GM23338 (cell line): ENCODE results near the gene PCLAF.

ENCODE experiments used
- CREB1 ChIP-seq: fragments of 250-450 bp; sonication (Bioruptor Pico); IDR thresholded peaks from 2 replicates; pipeline ENCODE4 v1.5.0; 2020; ENCODE audit warnings: low read depth, mild to moderate bottlenecking, moderate library complexity
- EZH2 ChIP-seq: fragments of 200-600 bp; sonication (generic); IDR thresholded peaks from one replicate; pipeline ENCODE4 v1.8.0; 2017; ENCODE audit warnings: antibody characterized with exemption, mild to moderate bottlenecking, low read depth; ENCODE audit not compliant: unreplicated experiment
- EZH2phosphoT487 ChIP-seq: fragments of 200-600 bp; sonication (generic); IDR thresholded peaks from one replicate; pipeline ENCODE4 v1.8.1; 2018; ENCODE audit warnings: antibody characterized with exemption; ENCODE audit not compliant: unreplicated experiment
- JUNB ChIP-seq: IDR thresholded peaks from one replicate; pipeline ENCODE4 v1.6.1; 2016; ENCODE audit warnings: antibody characterized with exemption; ENCODE audit not compliant: unreplicated experiment
- NANOG ChIP-seq: IDR thresholded peaks from 2 replicates; pipeline ENCODE4 v1.6.1; 2016; ENCODE audit warnings: antibody characterized with exemption, borderline replicate concordance
- POLR2AphosphoS5 ChIP-seq: IDR thresholded peaks from 2 replicates; pipeline ENCODE4 v1.6.1; 2016; ENCODE audit warnings: antibody characterized with exemption, low read depth
- TF ChIP-seq, protein P1 (sequence below): IDR thresholded peaks from 2 replicates; pipeline ENCODE4 v1.6.1; 2016; ENCODE audit warnings: antibody characterized with exemption
- TF ChIP-seq, protein P2 (sequence below), 2 experiments: fragments of 200-600 bp in 1 of 2; sonication (generic) in 1 of 2; conservative IDR thresholded peaks; 2 replicates each; pipeline versions ENCODE4 v1.5.1 to v1.6.1; 2016 to 2017; ENCODE audit warnings: antibody characterized with exemption in 2 of 2, low read depth in 2 of 2, mild to moderate bottlenecking in 2 of 2, moderate library complexity in 1 of 2
- TF ChIP-seq, protein P3 (sequence below): IDR thresholded peaks from one replicate; pipeline ENCODE4 v1.6.1; 2018; ENCODE audit warnings: antibody characterized with exemption; ENCODE audit not compliant: unreplicated experiment
- TF ChIP-seq, protein P4 (sequence below): fragments of 250-450 bp; sonication (Bioruptor Pico); IDR thresholded peaks from 2 replicates; pipeline ENCODE4 v1.5.0; 2020; ENCODE audit warnings: mild to moderate bottlenecking, moderate library complexity

DNA sequence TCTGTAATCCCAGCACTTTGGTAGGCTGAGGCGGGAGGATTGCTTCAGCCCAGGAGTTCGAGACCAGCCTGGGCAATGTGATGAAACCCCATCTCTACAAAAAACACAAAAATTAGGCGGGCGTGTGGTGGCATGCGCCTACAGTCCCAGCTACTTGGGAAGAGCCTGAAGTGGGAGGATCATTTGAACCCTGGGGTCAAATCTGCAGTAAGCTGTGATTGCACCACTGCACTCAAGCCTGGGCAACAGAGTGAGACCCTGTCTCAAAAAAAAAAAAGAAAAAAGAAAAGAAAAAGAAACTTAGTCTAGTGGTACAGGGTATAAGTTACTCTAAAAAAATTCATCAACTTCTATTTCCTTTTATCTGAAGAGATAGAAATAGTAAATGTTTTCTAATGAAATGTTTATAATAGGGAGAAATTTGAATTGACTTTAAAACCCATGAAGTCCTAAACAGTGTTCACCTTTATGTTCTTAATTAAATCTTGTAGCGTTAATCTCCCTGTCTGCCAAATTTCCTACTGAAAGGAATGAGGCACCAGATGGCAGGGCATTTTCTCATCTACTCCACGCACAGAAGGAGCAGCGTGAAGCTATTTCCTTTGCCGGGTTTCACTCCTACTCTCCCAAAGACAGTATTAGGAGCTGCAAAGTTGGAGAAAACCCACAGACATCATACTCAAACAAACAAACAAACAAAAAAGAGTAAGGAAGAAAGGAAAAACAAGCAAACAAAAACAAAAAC is 1.9 kb downstream of the PCLAF start:
- TF ChIP-seq POLR2AphosphoS5 (no peak), EZH2 (no peak), EZH2phosphoT487 (no peak), CREB1 (no peak), JUNB (no peak), NANOG (no peak)
- TF ChIP-seq, protein P1, sequence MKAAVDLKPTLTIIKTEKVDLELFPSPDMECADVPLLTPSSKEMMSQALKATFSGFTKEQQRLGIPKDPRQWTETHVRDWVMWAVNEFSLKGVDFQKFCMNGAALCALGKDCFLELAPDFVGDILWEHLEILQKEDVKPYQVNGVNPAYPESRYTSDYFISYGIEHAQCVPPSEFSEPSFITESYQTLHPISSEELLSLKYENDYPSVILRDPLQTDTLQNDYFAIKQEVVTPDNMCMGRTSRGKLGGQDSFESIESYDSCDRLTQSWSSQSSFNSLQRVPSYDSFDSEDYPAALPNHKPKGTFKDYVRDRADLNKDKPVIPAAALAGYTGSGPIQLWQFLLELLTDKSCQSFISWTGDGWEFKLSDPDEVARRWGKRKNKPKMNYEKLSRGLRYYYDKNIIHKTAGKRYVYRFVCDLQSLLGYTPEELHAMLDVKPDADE, result no peak
- TF ChIP-seq, protein P2, sequence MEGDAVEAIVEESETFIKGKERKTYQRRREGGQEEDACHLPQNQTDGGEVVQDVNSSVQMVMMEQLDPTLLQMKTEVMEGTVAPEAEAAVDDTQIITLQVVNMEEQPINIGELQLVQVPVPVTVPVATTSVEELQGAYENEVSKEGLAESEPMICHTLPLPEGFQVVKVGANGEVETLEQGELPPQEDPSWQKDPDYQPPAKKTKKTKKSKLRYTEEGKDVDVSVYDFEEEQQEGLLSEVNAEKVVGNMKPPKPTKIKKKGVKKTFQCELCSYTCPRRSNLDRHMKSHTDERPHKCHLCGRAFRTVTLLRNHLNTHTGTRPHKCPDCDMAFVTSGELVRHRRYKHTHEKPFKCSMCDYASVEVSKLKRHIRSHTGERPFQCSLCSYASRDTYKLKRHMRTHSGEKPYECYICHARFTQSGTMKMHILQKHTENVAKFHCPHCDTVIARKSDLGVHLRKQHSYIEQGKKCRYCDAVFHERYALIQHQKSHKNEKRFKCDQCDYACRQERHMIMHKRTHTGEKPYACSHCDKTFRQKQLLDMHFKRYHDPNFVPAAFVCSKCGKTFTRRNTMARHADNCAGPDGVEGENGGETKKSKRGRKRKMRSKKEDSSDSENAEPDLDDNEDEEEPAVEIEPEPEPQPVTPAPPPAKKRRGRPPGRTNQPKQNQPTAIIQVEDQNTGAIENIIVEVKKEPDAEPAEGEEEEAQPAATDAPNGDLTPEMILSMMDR (conservative IDR thresholded peaks at IDR 0.05; ENCODE audit: low read depth in 2 of 2), result no peak
- TF ChIP-seq, protein P3, sequence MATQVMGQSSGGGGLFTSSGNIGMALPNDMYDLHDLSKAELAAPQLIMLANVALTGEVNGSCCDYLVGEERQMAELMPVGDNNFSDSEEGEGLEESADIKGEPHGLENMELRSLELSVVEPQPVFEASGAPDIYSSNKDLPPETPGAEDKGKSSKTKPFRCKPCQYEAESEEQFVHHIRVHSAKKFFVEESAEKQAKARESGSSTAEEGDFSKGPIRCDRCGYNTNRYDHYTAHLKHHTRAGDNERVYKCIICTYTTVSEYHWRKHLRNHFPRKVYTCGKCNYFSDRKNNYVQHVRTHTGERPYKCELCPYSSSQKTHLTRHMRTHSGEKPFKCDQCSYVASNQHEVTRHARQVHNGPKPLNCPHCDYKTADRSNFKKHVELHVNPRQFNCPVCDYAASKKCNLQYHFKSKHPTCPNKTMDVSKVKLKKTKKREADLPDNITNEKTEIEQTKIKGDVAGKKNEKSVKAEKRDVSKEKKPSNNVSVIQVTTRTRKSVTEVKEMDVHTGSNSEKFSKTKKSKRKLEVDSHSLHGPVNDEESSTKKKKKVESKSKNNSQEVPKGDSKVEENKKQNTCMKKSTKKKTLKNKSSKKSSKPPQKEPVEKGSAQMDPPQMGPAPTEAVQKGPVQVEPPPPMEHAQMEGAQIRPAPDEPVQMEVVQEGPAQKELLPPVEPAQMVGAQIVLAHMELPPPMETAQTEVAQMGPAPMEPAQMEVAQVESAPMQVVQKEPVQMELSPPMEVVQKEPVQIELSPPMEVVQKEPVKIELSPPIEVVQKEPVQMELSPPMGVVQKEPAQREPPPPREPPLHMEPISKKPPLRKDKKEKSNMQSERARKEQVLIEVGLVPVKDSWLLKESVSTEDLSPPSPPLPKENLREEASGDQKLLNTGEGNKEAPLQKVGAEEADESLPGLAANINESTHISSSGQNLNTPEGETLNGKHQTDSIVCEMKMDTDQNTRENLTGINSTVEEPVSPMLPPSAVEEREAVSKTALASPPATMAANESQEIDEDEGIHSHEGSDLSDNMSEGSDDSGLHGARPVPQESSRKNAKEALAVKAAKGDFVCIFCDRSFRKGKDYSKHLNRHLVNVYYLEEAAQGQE, result no peak
- TF ChIP-seq, protein P4, sequence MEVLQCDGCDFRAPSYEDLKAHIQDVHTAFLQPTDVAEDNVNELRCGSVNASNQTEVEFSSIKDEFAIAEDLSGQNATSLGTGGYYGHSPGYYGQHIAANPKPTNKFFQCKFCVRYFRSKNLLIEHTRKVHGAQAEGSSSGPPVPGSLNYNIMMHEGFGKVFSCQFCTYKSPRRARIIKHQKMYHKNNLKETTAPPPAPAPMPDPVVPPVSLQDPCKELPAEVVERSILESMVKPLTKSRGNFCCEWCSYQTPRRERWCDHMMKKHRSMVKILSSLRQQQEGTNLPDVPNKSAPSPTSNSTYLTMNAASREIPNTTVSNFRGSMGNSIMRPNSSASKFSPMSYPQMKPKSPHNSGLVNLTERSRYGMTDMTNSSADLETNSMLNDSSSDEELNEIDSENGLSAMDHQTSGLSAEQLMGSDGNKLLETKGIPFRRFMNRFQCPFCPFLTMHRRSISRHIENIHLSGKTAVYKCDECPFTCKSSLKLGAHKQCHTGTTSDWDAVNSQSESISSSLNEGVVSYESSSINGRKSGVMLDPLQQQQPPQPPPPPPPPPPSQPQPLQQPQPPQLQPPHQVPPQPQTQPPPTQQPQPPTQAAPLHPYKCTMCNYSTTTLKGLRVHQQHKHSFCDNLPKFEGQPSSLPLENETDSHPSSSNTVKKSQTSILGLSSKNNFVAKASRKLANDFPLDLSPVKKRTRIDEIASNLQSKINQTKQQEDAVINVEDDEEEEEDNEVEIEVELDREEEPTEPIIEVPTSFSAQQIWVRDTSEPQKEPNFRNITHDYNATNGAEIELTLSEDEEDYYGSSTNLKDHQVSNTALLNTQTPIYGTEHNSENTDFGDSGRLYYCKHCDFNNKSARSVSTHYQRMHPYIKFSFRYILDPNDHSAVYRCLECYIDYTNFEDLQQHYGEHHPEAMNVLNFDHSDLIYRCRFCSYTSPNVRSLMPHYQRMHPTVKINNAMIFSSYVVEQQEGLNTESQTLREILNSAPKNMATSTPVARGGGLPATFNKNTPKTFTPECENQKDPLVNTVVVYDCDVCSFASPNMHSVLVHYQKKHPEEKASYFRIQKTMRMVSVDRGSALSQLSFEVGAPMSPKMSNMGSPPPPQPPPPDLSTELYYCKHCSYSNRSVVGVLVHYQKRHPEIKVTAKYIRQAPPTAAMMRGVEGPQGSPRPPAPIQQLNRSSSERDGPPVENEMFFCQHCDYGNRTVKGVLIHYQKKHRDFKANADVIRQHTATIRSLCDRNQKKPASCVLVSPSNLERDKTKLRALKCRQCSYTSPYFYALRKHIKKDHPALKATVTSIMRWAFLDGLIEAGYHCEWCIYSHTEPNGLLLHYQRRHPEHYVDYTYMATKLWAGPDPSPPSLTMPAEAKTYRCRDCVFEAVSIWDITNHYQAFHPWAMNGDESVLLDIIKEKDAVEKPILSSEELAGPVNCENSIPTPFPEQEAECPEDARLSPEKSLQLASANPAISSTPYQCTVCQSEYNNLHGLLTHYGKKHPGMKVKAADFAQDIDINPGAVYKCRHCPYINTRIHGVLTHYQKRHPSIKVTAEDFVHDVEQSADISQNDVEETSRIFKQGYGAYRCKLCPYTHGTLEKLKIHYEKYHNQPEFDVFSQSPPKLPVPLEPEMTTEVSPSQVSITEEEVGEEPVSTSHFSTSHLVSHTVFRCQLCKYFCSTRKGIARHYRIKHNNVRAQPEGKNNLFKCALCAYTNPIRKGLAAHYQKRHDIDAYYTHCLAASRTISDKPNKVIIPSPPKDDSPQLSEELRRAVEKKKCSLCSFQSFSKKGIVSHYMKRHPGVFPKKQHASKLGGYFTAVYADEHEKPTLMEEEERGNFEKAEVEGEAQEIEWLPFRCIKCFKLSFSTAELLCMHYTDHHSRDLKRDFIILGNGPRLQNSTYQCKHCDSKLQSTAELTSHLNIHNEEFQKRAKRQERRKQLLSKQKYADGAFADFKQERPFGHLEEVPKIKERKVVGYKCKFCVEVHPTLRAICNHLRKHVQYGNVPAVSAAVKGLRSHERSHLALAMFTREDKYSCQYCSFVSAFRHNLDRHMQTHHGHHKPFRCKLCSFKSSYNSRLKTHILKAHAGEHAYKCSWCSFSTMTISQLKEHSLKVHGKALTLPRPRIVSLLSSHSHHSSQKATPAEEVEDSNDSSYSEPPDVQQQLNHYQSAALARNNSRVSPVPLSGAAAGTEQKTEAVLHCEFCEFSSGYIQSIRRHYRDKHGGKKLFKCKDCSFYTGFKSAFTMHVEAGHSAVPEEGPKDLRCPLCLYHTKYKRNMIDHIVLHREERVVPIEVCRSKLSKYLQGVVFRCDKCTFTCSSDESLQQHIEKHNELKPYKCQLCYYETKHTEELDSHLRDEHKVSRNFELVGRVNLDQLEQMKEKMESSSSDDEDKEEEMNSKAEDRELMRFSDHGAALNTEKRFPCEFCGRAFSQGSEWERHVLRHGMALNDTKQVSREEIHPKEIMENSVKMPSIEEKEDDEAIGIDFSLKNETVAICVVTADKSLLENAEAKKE, result no peak
